ENCODE data around the gene RAD9A. TPM values are rescaled to one million over a fixed set of nuclear protein-coding genes. Genes with fewer than 3 reads are reported as not detected.

The RAD9A gene
- total RNA-seq, 1 experiment from 2014 or later, result 55.1 TPM

- Histone ChIP-seq H3K4me3 (ENCODE audit: low read depth, low read length) (no peak overlapping the region), H3K36me3 (ENCODE audit: control insufficient read depth, insufficient read depth, low read length) (no peaks in the 10 kb centered on the region), H3K27me3 (replicated peaks; ENCODE audit: control insufficient read depth, insufficient read depth, low read length) (no peaks in the 10 kb centered on the region), H3K9me3 (no peaks in the 10 kb centered on the region), H3K4me1 (peaks cover 4% of the 10 kb centered on the region; the same call in 1 of the 2 replicates)
- Mint-ChIP-seq H3K9me3 (ENCODE audit: unreplicated experiment) (no peaks in the 10 kb centered on the region), H3K27me3 (ENCODE audit: insufficient read depth, unreplicated experiment) (no peaks in the 10 kb centered on the region), H3K4me3 (ENCODE audit: unreplicated experiment) (no peak overlapping the region), H3K36me3 (ENCODE audit: insufficient read depth, unreplicated experiment) (peaks cover 6% of the 10 kb centered on the region), H3K27ac (ENCODE audit: unreplicated experiment) (no peak overlapping the region), H3K4me1 (ENCODE audit: low read depth, unreplicated experiment) (peaks cover 18% of the 10 kb centered on the region)
- intact Hi-C loops (cut with micrococcal nuclease; ENCODE audit: unreplicated experiment), result loop anchor here (1.0 kb wide), 1 partner anchor 9 kb away; no protein-coding TSS in a partner anchor
- TF ChIP-seq CTCF (IDR thresholded peaks at IDR 0.05; ENCODE audit: insufficient read depth in 1 of 2, low read depth in 1 of 2, low read length in 1 of 2, severe bottlenecking in 1 of 2, unreplicated experiment in 1 of 2), result no peak
- no TSS peak for BruUV-seq (replicated peaks)
- DNase-seq, result no peak
- CTCF ChIA-PET, result interaction anchor here (0.5 to 4.8 kb wide), 2 partner anchors 12 to 39 kb away, joined by 9 to 27 read pairs; partner anchors contain the start of genes CLCF1 and PPP1CA
- POLR2A ChIA-PET, result interaction anchor here (0.5 to 1.2 kb wide), 3 partner anchors 11 to 416 kb away, joined by 3 to 4 read pairs (median 3); partner anchors contain the start of gene PPP1CA
Measured at GRCh38 chr11:67412495-67413179, 20.9 kb downstream of the RAD9A start.

- Histone ChIP-seq H3K4me1 (peaks cover 4% of the 10 kb centered on the region; the same call in 1 of the 2 replicates), H3K27me3 (replicated peaks; ENCODE audit: control insufficient read depth, insufficient read depth, low read length) (no peaks in the 10 kb centered on the region), H3K36me3 (ENCODE audit: control insufficient read depth, insufficient read depth, low read length) (no peaks in the 10 kb centered on the region), H3K9me3 (no peaks in the 10 kb centered on the region), H3K4me3 (ENCODE audit: low read depth, low read length) (no peak overlapping the region)
- ChIA-PET POLR2A (interaction anchor here (0.5 to 1.2 kb wide), 3 partner anchors 12 to 416 kb away, joined by 3 to 4 read pairs (median 3); partner anchors contain the start of gene PPP1CA), CTCF (interaction anchor here (0.5 to 4.8 kb wide), 2 partner anchors 12 to 40 kb away, joined by 9 to 27 read pairs; partner anchors contain the start of genes CLCF1 and PPP1CA)
- no peak for TF ChIP-seq CTCF (IDR thresholded peaks at IDR 0.05; ENCODE audit: insufficient read depth in 1 of 2, low read depth in 1 of 2, low read length in 1 of 2, severe bottlenecking in 1 of 2, unreplicated experiment in 1 of 2)
- no peak for DNase-seq
- no peaks in the 10 kb centered on the region for H3K27me3 Mint-ChIP-seq (ENCODE audit: insufficient read depth, unreplicated experiment)
- H3K4me3 Mint-ChIP-seq (ENCODE audit: unreplicated experiment), result no peak overlapping the region
- peaks cover 18% of the 10 kb centered on the region for H3K4me1 Mint-ChIP-seq (ENCODE audit: low read depth, unreplicated experiment)
- intact Hi-C loops (cut with micrococcal nuclease; ENCODE audit: unreplicated experiment), result no loop called here
- no peaks in the 10 kb centered on the region for H3K9me3 Mint-ChIP-seq (ENCODE audit: unreplicated experiment)
- H3K27ac Mint-ChIP-seq (ENCODE audit: unreplicated experiment), result no peak overlapping the region
- H3K36me3 Mint-ChIP-seq (ENCODE audit: insufficient read depth, unreplicated experiment), result peaks cover 6% of the 10 kb centered on the region
- BruUV-seq (replicated peaks), result no TSS peak
Measured at GRCh38 chr11:67413266-67413849, 21.6 kb downstream of the RAD9A start.

GRCh38 chr11:67415501-67416304 is 23.9 kb downstream of the RAD9A start, which contains the start of gene CARNS1:
TSS of gene CARNS1 (plus strand) at chr11:67415678. CDS start at chr11:67416200, 522 bp downstream.
- H3K4me3 Mint-ChIP-seq (ENCODE audit: unreplicated experiment), result peak within 1 kb of the TSS; percentile 64
- TF ChIP-seq CTCF (IDR thresholded peaks at IDR 0.05; ENCODE audit: insufficient read depth in 1 of 2, low read depth in 1 of 2, low read length in 1 of 2, severe bottlenecking in 1 of 2, unreplicated experiment in 1 of 2), result no peak
- no TSS peak for BruUV-seq (replicated peaks)
- Histone ChIP-seq H3K27me3 (replicated peaks; ENCODE audit: control insufficient read depth, insufficient read depth, low read length) (no peaks in the 10 kb centered on the region), H3K9me3 (no peaks in the 10 kb centered on the region), H3K4me1 (peaks cover 15% of the 10 kb centered on the region), H3K4me3 (ENCODE audit: low read depth, low read length) (peak within 1 kb of the TSS; percentile 20), H3K36me3 (ENCODE audit: control insufficient read depth, insufficient read depth, low read length) (no peaks in the 10 kb centered on the region)
- CTCF ChIA-PET, result interaction anchor here (4.8 kb wide), 1 partner anchor 15 kb away, joined by 27 read pairs; the partner anchor contains the start of gene PPP1CA
- H3K36me3 Mint-ChIP-seq (ENCODE audit: insufficient read depth, unreplicated experiment), result peaks cover 15% of the 10 kb centered on the region
- no peak for DNase-seq
- no peaks in the 10 kb centered on the region for H3K9me3 Mint-ChIP-seq (ENCODE audit: unreplicated experiment)
- H3K27me3 Mint-ChIP-seq (ENCODE audit: insufficient read depth, unreplicated experiment), result no peaks in the 10 kb centered on the region
- POLR2A ChIA-PET, result no interaction called here
- H3K27ac Mint-ChIP-seq (ENCODE audit: unreplicated experiment), result no peak within 1 kb of the TSS
- intact Hi-C loops (cut with micrococcal nuclease; ENCODE audit: unreplicated experiment), result no loop called here
- H3K4me1 Mint-ChIP-seq (ENCODE audit: low read depth, unreplicated experiment), result peaks cover 27% of the 10 kb centered on the region

Measured in Caco-2 (cell line).